Gastroesophageal sphincter (tissue), 2 donors: ENCODE results near the gene NLRP7.

Experiments used
- POLR2A ChIP-seq, 2 donors: fragments of 450-650 bp; IDR thresholded peaks; one replicate each; pipeline ENCODE4 v1.6.1; 2017; ENCODE audit warnings: antibody characterized with exemption in 2 of 2, mild to moderate bottlenecking in 2 of 2, moderate library complexity in 1 of 2
- POLR2AphosphoS5 ChIP-seq: sonication (generic); formaldehyde crosslinking; IDR thresholded peaks from one replicate; pipeline ENCODE4 v1.6.1; 2017; ENCODE audit warnings: antibody characterized with exemption

DNA sequence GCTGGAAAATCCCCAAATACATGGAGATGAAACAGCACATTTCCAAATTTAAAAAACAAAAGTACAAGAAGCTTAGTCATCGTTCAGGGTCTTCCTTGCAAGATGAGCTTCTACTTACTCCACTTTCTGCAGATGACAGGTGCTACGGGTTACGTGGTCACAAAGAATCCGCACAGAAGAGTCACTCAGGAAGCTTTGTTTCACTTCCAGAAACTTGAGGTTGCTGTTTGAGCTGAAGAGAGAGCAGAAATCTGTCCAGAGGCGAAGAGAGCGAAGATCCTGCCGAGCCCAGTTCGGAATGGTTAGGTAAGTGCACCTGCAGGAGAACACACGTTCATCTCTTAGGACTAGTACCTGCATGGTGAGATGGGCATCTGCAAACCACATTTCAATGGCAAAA is 9.4 kb downstream of the NLRP7 start:
- TF ChIP-seq POLR2AphosphoS5 (no peak), POLR2A (IDR thresholded peaks at IDR 0.05) (no peak)
